Hepatocyte (in vitro differentiated cells): Measurements from ENCODE around the gene GNG7. TPM values are rescaled to one million over a fixed set of nuclear protein-coding genes. Genes with fewer than 3 reads are reported as not detected.
"Not testable (repeated sequence)": the region's sequence is repeated elsewhere in the genome, so short reads cannot be mapped to it uniquely, and the experiment has no call there.

Experiments
- DNase-seq: peaks from one replicate; pipeline ENCODE4 v3.0.0-alpha.2; 2016; ENCODE audit warnings: low spot score
- H2AFZ ChIP-seq: fragments of 200-600 bp; sonication (generic); 2 replicates; pipeline ENCODE4 v1.6.0; 2016; ENCODE audit warnings: antibody characterized with exemption, mild to moderate bottlenecking
- H3K27ac ChIP-seq: fragments of 200-600 bp; sonication (generic); 2 replicates; pipeline ENCODE4 v1.5.1; 2016; ENCODE audit warnings: mild to moderate bottlenecking
- H3K27me3 ChIP-seq: fragments of 200-600 bp; sonication (generic); 2 replicates; pipeline ENCODE4 v1.6.1; 2016
- H3K36me3 ChIP-seq: fragments of 200-600 bp; sonication (generic); replicated peaks from 2 replicates; pipeline ENCODE4 v1.5.1; 2016; ENCODE audit warnings: low read depth; ENCODE audit not compliant: insufficient read depth
- H3K4me1 ChIP-seq: fragments of 200-600 bp; sonication (generic); 2 replicates; pipeline ENCODE4 v1.5.1; 2016; ENCODE audit warnings: mild to moderate bottlenecking, moderate library complexity; ENCODE audit not compliant: insufficient read depth
- H3K4me2 ChIP-seq: fragments of 200-600 bp; sonication (generic); 2 replicates; pipeline ENCODE4 v1.6.0; 2016
- H3K4me3 ChIP-seq: fragments of 200-600 bp; sonication (generic); 2 replicates; pipeline ENCODE4 v1.5.1; 2016; ENCODE audit warnings: mild to moderate bottlenecking
- H3K79me2 ChIP-seq: fragments of 200-600 bp; sonication (generic); 2 replicates; pipeline ENCODE4 v1.6.0; 2017; ENCODE audit warnings: mild to moderate bottlenecking
- H3K9me2 ChIP-seq: fragments of 200-600 bp; sonication (generic); replicated peaks from 2 replicates; pipeline ENCODE4 v1.6.0; 2017; ENCODE audit warnings: mild to moderate bottlenecking; ENCODE audit not compliant: insufficient read depth
- H3K9me3 ChIP-seq: fragments of 200-600 bp; sonication (generic); 2 replicates; pipeline ENCODE4 v1.5.1; 2016; ENCODE audit warnings: low read depth, mild to moderate bottlenecking
- H4K20me1 ChIP-seq: fragments of 200-600 bp; sonication (generic); 2 replicates; pipeline ENCODE4 v1.6.0; 2016; ENCODE audit warnings: mild to moderate bottlenecking; ENCODE audit not compliant: insufficient read depth, poor library complexity, severe bottlenecking
- EZH2 ChIP-seq: fragments of 200-600 bp; sonication (generic); IDR thresholded peaks from 2 replicates; pipeline ENCODE4 v1.6.1; 2016; ENCODE audit warnings: antibody characterized with exemption, mild to moderate bottlenecking, borderline replicate concordance
- EZH2phosphoT487 ChIP-seq: fragments of 200-600 bp; sonication (generic); IDR thresholded peaks from one replicate; pipeline ENCODE4 v1.6.1; 2018; ENCODE audit warnings: antibody characterized with exemption, mild to moderate bottlenecking, low read depth, moderate library complexity; ENCODE audit not compliant: unreplicated experiment, severe bottlenecking
- WGBS: methylation state at CpG from one replicate; pipeline ENCODE4 v1.1.6; 2016; ENCODE audit warnings: low lambda C conversion rate; ENCODE audit errors: missing lambda C conversion rate; 5-methylcytosine and 5-hydroxymethylcytosine counted together
- polyA plus RNA-seq: library from polyadenylated mRNA; unstranded; fragments of >200 nt; fragmentation: Nextera tagmentation; extraction: Ambion mirVana; gene quantifications from 2 replicates; pipeline ENCODE4 v1.2.1, GENCODE V29; 2016
- total RNA-seq: library from RNA; depleted of rRNA; stranded (reverse); fragments of >200 nt; gene quantifications from 2 replicates; pipeline ENCODE4 v1.2.3, GENCODE V29; 2014
- TF ChIP-seq, protein P1 (sequence below): fragments of 200-600 bp; sonication (generic); IDR thresholded peaks from 2 replicates; pipeline ENCODE4 v1.5.1; 2016; ENCODE audit warnings: antibody characterized with exemption, mild to moderate bottlenecking; ENCODE audit not compliant: poor library complexity

The GNG7 gene
- total and polyA plus RNA-seq, 2 experiments from 2014 or later: 1.2 to 1.9 TPM

DNA sequence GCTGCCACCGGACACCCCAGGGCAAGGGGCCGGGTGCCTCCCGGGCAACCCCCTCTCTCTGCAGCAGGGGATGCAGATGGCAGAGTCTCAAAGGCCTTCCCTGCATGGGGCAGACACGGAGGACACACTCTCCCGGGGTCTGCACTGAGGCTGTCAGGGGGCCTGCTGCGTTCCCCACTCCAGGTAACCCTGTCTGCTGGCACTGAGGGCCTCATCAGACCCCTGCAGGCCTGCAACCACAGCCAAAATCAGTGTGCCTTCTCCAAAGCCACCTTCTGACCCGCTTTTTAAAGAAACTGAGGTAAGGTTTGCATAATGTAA lies 93.9 kb downstream of the GNG7 start:
- Histone ChIP-seq H3K9me3 (no peaks in the 10 kb centered on the region), H3K36me3 (no peaks in the 10 kb centered on the region), H4K20me1 (no peaks in the 10 kb centered on the region), H3K9me2 (no peaks in the 10 kb centered on the region), H3K27me3 (no peaks in the 10 kb centered on the region), H3K79me2 (no peaks in the 10 kb centered on the region), H3K4me1 (peaks cover 2% of the 10 kb centered on the region), H3K27ac (no peak overlapping the region), H3K4me3 (no peak overlapping the region), H3K4me2 (no peak overlapping the region), H2AFZ (no peak overlapping the region)
- TF ChIP-seq EZH2 (no peak), EZH2phosphoT487 (no peak)
- TF ChIP-seq, protein P1, sequence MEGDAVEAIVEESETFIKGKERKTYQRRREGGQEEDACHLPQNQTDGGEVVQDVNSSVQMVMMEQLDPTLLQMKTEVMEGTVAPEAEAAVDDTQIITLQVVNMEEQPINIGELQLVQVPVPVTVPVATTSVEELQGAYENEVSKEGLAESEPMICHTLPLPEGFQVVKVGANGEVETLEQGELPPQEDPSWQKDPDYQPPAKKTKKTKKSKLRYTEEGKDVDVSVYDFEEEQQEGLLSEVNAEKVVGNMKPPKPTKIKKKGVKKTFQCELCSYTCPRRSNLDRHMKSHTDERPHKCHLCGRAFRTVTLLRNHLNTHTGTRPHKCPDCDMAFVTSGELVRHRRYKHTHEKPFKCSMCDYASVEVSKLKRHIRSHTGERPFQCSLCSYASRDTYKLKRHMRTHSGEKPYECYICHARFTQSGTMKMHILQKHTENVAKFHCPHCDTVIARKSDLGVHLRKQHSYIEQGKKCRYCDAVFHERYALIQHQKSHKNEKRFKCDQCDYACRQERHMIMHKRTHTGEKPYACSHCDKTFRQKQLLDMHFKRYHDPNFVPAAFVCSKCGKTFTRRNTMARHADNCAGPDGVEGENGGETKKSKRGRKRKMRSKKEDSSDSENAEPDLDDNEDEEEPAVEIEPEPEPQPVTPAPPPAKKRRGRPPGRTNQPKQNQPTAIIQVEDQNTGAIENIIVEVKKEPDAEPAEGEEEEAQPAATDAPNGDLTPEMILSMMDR: no peak
- no peak for DNase-seq
- WGBS: 84% methylated on average over 6 of the region's 7 CpGs

DNA sequence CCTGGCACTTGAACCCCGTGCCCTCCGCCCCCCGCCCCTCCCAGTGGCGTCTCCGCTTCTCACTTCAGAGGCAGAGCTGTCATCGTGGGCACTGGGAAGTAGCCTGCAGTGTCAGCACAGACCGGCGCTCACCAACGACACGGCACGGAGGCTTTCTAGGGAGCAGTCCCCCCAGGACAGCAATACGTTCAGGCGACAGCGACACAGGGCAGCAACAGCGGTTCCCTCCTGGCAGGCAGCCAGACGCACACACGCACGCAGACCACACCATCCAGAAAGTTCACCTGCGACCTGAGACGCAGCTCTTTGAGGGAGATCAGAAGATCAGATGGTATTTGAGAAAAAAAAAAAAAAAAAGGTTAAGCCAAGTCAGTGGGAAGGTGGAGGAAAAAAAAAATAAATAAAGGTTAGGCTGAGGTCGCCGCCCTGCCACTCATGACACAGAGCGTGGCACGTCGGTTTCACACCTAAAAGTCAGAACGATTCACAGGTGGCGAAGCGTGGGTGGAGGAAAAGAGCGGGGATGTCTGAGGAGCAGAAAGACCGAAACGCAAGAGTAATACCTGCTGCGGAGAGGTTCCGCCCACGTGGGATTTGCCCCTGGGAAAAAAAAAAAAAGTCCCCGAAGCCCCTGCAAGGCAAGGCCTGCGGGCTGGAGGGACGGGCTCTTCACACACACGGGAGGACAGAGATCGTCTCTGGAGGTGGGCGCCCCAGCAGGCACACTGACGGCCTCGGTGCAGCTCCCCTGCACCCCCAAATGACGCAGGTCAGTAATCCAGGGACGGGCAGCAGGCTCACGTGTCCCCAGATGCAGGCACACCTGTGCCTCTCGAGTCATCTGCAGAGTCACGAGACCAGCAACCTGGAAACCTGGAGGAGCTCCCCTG lies 94.5 kb downstream of the GNG7 start:
- Histone ChIP-seq H3K27ac (no peak overlapping the region), H4K20me1 (no peaks in the 10 kb centered on the region), H2AFZ (no peak overlapping the region)

DNA sequence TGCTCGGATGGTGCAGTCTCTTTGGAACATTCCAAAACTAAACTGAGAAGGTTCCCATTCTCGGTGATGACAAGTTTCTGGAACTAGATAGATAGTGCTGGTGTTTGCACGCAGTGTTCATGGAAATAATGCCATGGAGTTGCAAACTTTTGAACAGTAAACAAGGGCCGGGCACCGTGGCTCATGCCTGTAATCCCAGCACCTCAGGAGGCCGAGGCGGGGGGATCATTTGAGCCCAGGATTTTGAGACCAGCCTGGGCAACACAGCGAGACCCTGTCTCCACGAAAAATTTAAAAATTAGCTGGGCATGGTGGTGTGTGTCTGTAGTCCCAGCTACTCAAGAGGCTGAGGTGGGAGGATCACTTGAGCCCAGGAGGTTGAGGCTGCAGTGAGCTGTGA lies 95.7 kb downstream of the GNG7 start:
- H3K4me3 ChIP-seq, DNase-seq, H3K36me3 ChIP-seq, H3K9me3 ChIP-seq, H3K27me3 ChIP-seq, H3K4me2 ChIP-seq, H4K20me1 ChIP-seq, H3K27ac ChIP-seq, H3K79me2 ChIP-seq, H3K9me2 ChIP-seq, H3K4me1 ChIP-seq, H2AFZ ChIP-seq: not testable (repeated sequence)
- 89% methylated on average over 9 of the region's 9 CpGs for WGBS

More for the DNA sequence above, 94.5 kb downstream of the GNG7 start:
- Histone ChIP-seq H3K4me3 (no peak overlapping the region), H3K4me1 (peaks cover 8% of the 10 kb centered on the region), H3K9me2 (no peaks in the 10 kb centered on the region), H3K9me3 (no peaks in the 10 kb centered on the region), H3K4me2 (no peak overlapping the region), H3K36me3 (no peaks in the 10 kb centered on the region), H3K79me2 (no peaks in the 10 kb centered on the region), H3K27me3 (no peaks in the 10 kb centered on the region)
- TF ChIP-seq, protein P1: no peak
- TF ChIP-seq EZH2: no peak
- TF ChIP-seq EZH2phosphoT487: no peak
- WGBS: 78% methylated on average over 47 of the region's 47 CpGs
- no peak for DNase-seq

DNA sequence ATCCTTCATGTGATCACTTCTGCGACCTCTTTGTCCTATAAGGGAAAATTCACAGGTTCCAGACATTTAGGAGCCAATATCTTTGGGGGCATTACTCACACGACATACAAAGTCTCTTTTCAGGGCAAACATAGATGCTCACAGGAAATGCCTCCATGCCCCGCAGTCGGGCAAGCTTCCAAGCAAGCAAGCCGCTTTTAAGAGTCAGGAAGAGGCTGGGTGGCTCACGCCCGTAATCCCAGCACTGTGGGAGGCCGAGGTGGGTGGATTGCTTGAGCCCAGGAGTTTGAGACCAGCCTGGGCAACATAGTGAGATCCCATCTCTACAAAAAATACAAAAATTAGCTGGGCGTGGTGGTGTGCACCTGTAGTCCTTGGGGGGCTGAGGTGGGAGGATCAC lies 96.6 kb downstream of the GNG7 start:
- DNase-seq, H3K9me3 ChIP-seq, H3K9me2 ChIP-seq, H3K4me2 ChIP-seq, H2AFZ ChIP-seq, H3K4me1 ChIP-seq, H3K27ac ChIP-seq, H3K4me3 ChIP-seq, H4K20me1 ChIP-seq, H3K27me3 ChIP-seq, H3K36me3 ChIP-seq, H3K79me2 ChIP-seq: not testable (repeated sequence)
- 91% methylated on average over 9 of the region's 9 CpGs for WGBS
